ENCODE data around the gene INAFM1. TPM values are rescaled to one million over a fixed set of nuclear protein-coding genes. Genes with fewer than 3 reads are reported as not detected.

INAFM1 gene
- total and polyA plus RNA-seq, 2 donors from 2014 or later: 17.0 to 28.4 TPM

- Histone ChIP-seq H3K4me1 (ENCODE audit: control insufficient read depth in 2 of 3, insufficient read depth in 2 of 3, low read depth in 1 of 3, low read length in 3 of 3) (no peaks in the 10 kb centered on the region), H3K36me3 (ENCODE audit: control insufficient read depth in 2 of 3, insufficient read depth in 3 of 3, low read length in 3 of 3) (no peaks in the 10 kb centered on the region), H3K9me3 (ENCODE audit: control insufficient read depth in 2 of 3, insufficient read depth in 1 of 3, low read length in 3 of 3) (no peaks in the 10 kb centered on the region), H3K27ac (ENCODE audit: low read depth in 2 of 2, low read length in 2 of 2) (no peak overlapping the region), H3K9ac (ENCODE audit: low read length in 3 of 3) (no peak overlapping the region), H3K4me3 (ENCODE audit: low read length in 3 of 3) (peak overlapping the region in 1 of 3 donors; percentile 35), H3K27me3 (ENCODE audit: control insufficient read depth, insufficient read depth, low read length) (no peaks in the 10 kb centered on the region)
- no peak for FAIRE-seq
- intact Hi-C loops (cut with DNase I): no loop called here
- peak; percentile 35 to 81 (median 58) for DNase-seq
- TF ChIP-seq CTCF (IDR thresholded peaks at IDR 0.05; ENCODE audit: borderline replicate concordance, extremely low read depth, insufficient read depth): peak; percentile 85
Observed at GRCh38 chr19:47305309-47305751, 30.6 kb downstream of the INAFM1 start.

GRCh38 chr19:47306303-47306702 is 31.6 kb downstream of the INAFM1 start:
- H3K27me3 ChIP-seq (ENCODE audit: control insufficient read depth, insufficient read depth, low read length): no peaks in the 10 kb centered on the region
- DNase-seq: no peak
- no peaks in the 10 kb centered on the region for H3K4me1 ChIP-seq (ENCODE audit: control insufficient read depth in 2 of 3, insufficient read depth in 2 of 3, low read depth in 1 of 3, low read length in 3 of 3)
- no peaks in the 10 kb centered on the region for H3K36me3 ChIP-seq (ENCODE audit: control insufficient read depth in 2 of 3, insufficient read depth in 3 of 3, low read length in 3 of 3)
- intact Hi-C loops (cut with DNase I): no loop called here
- no peak for TF ChIP-seq CTCF (IDR thresholded peaks at IDR 0.05; ENCODE audit: borderline replicate concordance, extremely low read depth, insufficient read depth)
- no peaks in the 10 kb centered on the region for H3K9me3 ChIP-seq (ENCODE audit: control insufficient read depth in 2 of 3, insufficient read depth in 1 of 3, low read length in 3 of 3)
- H3K27ac ChIP-seq (ENCODE audit: low read depth in 2 of 2, low read length in 2 of 2): no peak overlapping the region
- no peak overlapping the region for H3K4me3 ChIP-seq (ENCODE audit: low read length in 3 of 3)
- H3K9ac ChIP-seq (ENCODE audit: low read length in 3 of 3): no peak overlapping the region
- no peak for FAIRE-seq

GRCh38 chr19:47309038-47309437 is 34.4 kb downstream of the INAFM1 start:
- no peaks in the 10 kb centered on the region for H3K36me3 ChIP-seq (ENCODE audit: control insufficient read depth in 2 of 3, insufficient read depth in 3 of 3, low read length in 3 of 3)
- DNase-seq: no peak
- H3K27ac ChIP-seq (ENCODE audit: low read depth in 2 of 2, low read length in 2 of 2): no peak overlapping the region
- H3K4me3 ChIP-seq (ENCODE audit: low read length in 3 of 3): no peak overlapping the region
- no peak for FAIRE-seq
- intact Hi-C loops (cut with DNase I): no loop called here
- H3K4me1 ChIP-seq (ENCODE audit: control insufficient read depth in 2 of 3, insufficient read depth in 2 of 3, low read depth in 1 of 3, low read length in 3 of 3): no peaks in the 10 kb centered on the region
- TF ChIP-seq CTCF (IDR thresholded peaks at IDR 0.05; ENCODE audit: borderline replicate concordance, extremely low read depth, insufficient read depth): no peak
- H3K9ac ChIP-seq (ENCODE audit: low read length in 3 of 3): no peak overlapping the region
- H3K27me3 ChIP-seq (ENCODE audit: control insufficient read depth, insufficient read depth, low read length): no peaks in the 10 kb centered on the region
- no peaks in the 10 kb centered on the region for H3K9me3 ChIP-seq (ENCODE audit: control insufficient read depth in 2 of 3, insufficient read depth in 1 of 3, low read length in 3 of 3)

GRCh38 chr19:47309608-47310007 is 34.9 kb downstream of the INAFM1 start, which contains the start of gene C5AR1:
Gene C5AR1 (plus strand): TSS chr19:47309861. CDS start chr19:47309896, 35 bp downstream.
- Histone ChIP-seq H3K27ac (ENCODE audit: low read depth in 2 of 2, low read length in 2 of 2) (no peak within 1 kb of the TSS), H3K4me3 (ENCODE audit: low read length in 3 of 3) (no peak within 1 kb of the TSS), H3K36me3 (ENCODE audit: control insufficient read depth in 2 of 3, insufficient read depth in 3 of 3, low read length in 3 of 3) (no peaks in the 10 kb centered on the region), H3K4me1 (ENCODE audit: control insufficient read depth in 2 of 3, insufficient read depth in 2 of 3, low read depth in 1 of 3, low read length in 3 of 3) (no peaks in the 10 kb centered on the region), H3K9me3 (ENCODE audit: control insufficient read depth in 2 of 3, insufficient read depth in 1 of 3, low read length in 3 of 3) (no peaks in the 10 kb centered on the region), H3K27me3 (ENCODE audit: control insufficient read depth, insufficient read depth, low read length) (no peaks in the 10 kb centered on the region), H3K9ac (ENCODE audit: low read length in 3 of 3) (no peak within 1 kb of the TSS)
- intact Hi-C loops (cut with DNase I): no loop called here
- FAIRE-seq (no peak), DNase-seq (no peak)
- no peak for TF ChIP-seq CTCF (IDR thresholded peaks at IDR 0.05; ENCODE audit: borderline replicate concordance, extremely low read depth, insufficient read depth)

Measured in kidney (tissue), 14 donors.